Measurements from ENCODE around the gene CDKL4. TPM values are rescaled to one million over a fixed set of nuclear protein-coding genes. Genes with fewer than 3 reads are reported as not detected.
"Not testable (repeated sequence)": the region's sequence is repeated elsewhere in the genome, so short reads cannot be mapped to it uniquely, and the experiment has no call there.

The CDKL4 gene
- total RNA-seq, 1 donor from 2014 or later = 0.24 TPM

DNA sequence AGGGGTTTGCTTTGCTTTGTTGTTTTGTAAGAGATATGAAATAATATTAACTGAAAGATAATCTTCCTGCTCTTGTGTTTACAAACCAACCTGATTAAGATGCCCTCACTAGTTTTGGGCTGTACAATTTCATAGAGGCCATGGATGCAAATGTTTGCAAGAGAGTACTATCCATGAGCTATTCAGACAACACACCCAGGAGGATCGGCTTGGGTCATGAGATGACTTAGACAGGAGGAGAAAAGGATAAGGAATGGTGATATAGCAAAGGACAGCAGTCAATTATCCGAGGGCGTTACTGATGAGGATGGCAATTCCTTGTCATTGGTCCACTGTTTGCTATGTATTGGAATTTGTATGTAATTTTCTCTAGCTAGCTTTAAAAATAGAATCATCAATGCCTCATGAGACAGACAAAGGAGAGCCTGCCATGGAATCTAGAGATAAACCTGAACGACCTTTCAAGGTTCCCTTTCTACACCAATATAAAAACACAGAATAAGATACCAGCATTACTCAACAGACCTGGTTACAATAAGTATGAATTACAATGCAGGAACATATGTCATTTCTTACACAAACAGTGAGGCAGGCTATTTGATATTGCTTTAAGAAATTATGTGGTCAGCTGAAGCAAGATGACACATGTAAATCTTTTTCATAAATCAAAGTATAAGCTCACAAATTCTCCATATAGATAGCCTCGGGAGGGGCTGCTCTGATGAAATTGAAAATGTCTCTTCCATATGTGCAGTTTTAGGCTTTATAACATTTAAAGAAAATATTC lies 68.6 kb downstream of the CDKL4 start:
- H3K27ac Mint-ChIP-seq = no peak overlapping the region
- no peaks in the 10 kb centered on the region for H3K4me1 Mint-ChIP-seq
- intact Hi-C loops (cut with micrococcal nuclease) = no loop called here
- POLR2A ChIA-PET = no interaction called here
- no peaks in the 10 kb centered on the region for H3K36me3 Mint-ChIP-seq (ENCODE audit: low read depth)
- DNase-seq = no peak
- no peaks in the 10 kb centered on the region for H3K27me3 Mint-ChIP-seq
- ATAC-seq (ENCODE audit: low read depth) = no peak
- TF ChIP-seq, protein P1, sequence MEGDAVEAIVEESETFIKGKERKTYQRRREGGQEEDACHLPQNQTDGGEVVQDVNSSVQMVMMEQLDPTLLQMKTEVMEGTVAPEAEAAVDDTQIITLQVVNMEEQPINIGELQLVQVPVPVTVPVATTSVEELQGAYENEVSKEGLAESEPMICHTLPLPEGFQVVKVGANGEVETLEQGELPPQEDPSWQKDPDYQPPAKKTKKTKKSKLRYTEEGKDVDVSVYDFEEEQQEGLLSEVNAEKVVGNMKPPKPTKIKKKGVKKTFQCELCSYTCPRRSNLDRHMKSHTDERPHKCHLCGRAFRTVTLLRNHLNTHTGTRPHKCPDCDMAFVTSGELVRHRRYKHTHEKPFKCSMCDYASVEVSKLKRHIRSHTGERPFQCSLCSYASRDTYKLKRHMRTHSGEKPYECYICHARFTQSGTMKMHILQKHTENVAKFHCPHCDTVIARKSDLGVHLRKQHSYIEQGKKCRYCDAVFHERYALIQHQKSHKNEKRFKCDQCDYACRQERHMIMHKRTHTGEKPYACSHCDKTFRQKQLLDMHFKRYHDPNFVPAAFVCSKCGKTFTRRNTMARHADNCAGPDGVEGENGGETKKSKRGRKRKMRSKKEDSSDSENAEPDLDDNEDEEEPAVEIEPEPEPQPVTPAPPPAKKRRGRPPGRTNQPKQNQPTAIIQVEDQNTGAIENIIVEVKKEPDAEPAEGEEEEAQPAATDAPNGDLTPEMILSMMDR (IDR thresholded peaks at IDR 0.05) = no peak
- CTCF ChIA-PET = no interaction called here
- no peaks in the 10 kb centered on the region for H3K9me3 Mint-ChIP-seq
- no peak overlapping the region for H3K4me3 Mint-ChIP-seq

DNA sequence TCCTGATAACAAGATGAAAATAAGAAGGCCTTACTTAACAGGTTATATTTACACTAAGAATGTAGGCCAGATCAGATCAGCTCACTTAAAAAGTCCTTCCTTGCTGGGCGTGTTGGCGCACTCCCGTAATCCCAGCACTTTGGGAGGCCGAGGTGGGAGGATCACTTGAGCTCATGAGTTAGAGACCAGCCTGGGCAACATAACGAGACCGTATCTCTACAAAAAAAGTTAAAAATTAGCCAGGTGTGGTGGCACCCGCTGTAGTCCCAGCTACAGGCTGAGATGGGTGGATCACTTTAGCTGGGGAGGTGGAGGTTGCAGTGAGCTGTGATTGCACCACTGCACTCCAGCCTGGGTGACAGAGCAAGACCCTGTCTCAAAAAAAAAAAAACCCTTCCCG lies 69.7 kb downstream of the CDKL4 start:
- TF ChIP-seq, protein P1 (IDR thresholded peaks at IDR 0.05) = no peak
- H3K27me3 Mint-ChIP-seq = no peaks in the 10 kb centered on the region
- no peak overlapping the region for H3K4me3 Mint-ChIP-seq
- intact Hi-C loops (cut with micrococcal nuclease) = no loop called here
- DNase-seq = no peak
- H3K36me3 Mint-ChIP-seq (ENCODE audit: low read depth) = no peaks in the 10 kb centered on the region
- ChIA-PET POLR2A (no interaction called here), CTCF (no interaction called here)
- ATAC-seq (ENCODE audit: low read depth) = no peak
- H3K4me1 Mint-ChIP-seq = no peaks in the 10 kb centered on the region
- H3K9me3 Mint-ChIP-seq = no peaks in the 10 kb centered on the region
- no peak overlapping the region for H3K27ac Mint-ChIP-seq

DNA sequence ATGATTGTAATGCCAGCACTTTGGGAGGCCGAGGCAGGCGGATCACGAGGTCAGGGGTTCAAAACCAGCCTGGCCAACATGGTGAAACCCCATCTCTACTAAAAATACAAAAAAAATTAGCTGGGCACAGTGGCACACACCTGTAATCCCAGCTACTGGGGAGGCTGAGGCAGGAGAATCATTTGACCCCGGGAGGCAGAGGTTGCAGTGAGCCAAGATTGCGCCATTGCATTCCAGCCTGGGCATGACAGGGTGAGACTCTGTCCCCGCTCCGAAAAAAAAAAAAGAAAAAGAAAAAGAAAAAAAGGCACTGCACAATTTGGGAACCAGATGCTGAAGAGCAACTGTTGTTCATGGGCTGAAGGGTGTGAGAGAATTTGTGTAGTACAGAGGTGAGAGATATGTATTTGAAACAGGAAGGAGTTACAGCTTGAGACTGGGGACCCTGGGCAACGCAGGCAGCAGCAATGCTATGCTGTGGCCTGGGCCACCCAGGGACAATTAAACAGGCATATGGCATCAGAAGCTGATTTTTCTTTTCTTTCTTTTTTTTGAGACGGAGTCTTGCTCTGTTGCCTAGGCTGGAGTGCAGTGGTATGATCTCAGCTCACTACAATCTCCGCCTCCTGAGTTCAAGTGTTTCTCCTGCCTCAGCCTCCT lies 71.6 kb downstream of the CDKL4 start:
- POLR2A ChIA-PET = not testable (repeated sequence)

DNA sequence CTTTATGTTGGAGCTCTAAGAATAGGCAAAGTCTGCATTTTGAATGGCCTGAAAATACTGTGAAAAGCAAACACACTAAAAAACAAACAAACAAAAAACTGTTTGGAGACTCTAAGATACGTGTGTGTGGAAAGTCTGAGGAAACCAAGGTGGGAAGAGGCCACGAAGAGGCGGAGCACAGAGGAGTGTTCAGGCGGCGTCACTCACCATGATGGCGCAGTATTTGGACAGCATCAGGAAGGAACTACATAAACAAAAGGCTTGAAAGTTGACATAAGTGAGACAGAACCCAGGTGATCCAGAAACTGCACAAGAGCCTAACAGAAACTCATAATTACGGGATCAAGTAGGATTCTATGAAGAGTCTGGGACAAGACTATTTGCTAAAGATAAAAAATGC lies 72.1 kb downstream of the CDKL4 start:
- Mint-ChIP-seq H3K36me3 (ENCODE audit: low read depth) (no peaks in the 10 kb centered on the region), H3K27me3 (no peaks in the 10 kb centered on the region), H3K4me3 (no peak overlapping the region), H3K9me3 (no peaks in the 10 kb centered on the region), H3K27ac (no peak overlapping the region), H3K4me1 (no peaks in the 10 kb centered on the region)
- DNase-seq (no peak), ATAC-seq (ENCODE audit: low read depth) (no peak)
- TF ChIP-seq, protein P1 (IDR thresholded peaks at IDR 0.05) = no peak
- ChIA-PET POLR2A (interaction anchor here (0.7 kb wide), 1 partner anchor 35 kb away, joined by 4 read pairs; no protein-coding TSS in a partner anchor), CTCF (no interaction called here)
- intact Hi-C loops (cut with micrococcal nuclease) = no loop called here

More for the DNA sequence above, 71.6 kb downstream of the CDKL4 start:
- H3K4me3 Mint-ChIP-seq; H3K27ac Mint-ChIP-seq; intact Hi-C loops (cut with micrococcal nuclease); ATAC-seq (ENCODE audit: low read depth); H3K9me3 Mint-ChIP-seq; DNase-seq; CTCF ChIA-PET; H3K4me1 Mint-ChIP-seq; H3K27me3 Mint-ChIP-seq; H3K36me3 Mint-ChIP-seq (ENCODE audit: low read depth): not testable (repeated sequence)

DNA sequence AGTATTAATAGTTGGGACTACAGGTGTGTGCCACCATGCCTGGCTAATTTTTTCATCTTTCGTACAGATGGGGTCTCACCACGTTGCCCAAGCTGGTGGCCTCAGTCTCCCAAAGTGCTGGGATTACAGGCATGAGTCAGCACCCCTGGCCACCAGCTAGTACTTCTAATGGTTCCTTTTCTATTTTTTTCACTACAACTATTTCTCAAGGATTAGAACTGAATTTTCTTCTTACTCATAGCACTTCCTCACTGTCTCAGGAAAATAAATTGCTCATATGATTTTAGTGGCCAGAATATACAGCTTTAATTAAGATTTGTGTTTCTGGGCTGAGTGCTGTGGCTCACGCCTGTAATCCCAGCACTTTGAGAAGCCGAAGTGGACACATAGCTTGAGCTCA lies 79.7 kb downstream of the CDKL4 start:
- Mint-ChIP-seq H3K4me3 (no peak overlapping the region), H3K27ac (no peak overlapping the region), H3K4me1 (no peaks in the 10 kb centered on the region), H3K36me3 (ENCODE audit: low read depth) (no peaks in the 10 kb centered on the region), H3K27me3 (no peaks in the 10 kb centered on the region), H3K9me3 (no peaks in the 10 kb centered on the region)
- TF ChIP-seq, protein P1 (IDR thresholded peaks at IDR 0.05) = no peak
- intact Hi-C loops (cut with micrococcal nuclease) = no loop called here
- CTCF ChIA-PET = no interaction called here
- ATAC-seq (ENCODE audit: low read depth) = no peak
- POLR2A ChIA-PET = no interaction called here
- no peak for DNase-seq
